ENCODE measurements around the gene DBX2.
A peak's percentile ranks its signal among the peaks of the same experiment; 100 is the strongest.
"Not testable (repeated sequence)": the region's sequence is repeated elsewhere in the genome, so short reads cannot be mapped to it uniquely, and the experiment has no call there.

Gene DBX2

DNA sequence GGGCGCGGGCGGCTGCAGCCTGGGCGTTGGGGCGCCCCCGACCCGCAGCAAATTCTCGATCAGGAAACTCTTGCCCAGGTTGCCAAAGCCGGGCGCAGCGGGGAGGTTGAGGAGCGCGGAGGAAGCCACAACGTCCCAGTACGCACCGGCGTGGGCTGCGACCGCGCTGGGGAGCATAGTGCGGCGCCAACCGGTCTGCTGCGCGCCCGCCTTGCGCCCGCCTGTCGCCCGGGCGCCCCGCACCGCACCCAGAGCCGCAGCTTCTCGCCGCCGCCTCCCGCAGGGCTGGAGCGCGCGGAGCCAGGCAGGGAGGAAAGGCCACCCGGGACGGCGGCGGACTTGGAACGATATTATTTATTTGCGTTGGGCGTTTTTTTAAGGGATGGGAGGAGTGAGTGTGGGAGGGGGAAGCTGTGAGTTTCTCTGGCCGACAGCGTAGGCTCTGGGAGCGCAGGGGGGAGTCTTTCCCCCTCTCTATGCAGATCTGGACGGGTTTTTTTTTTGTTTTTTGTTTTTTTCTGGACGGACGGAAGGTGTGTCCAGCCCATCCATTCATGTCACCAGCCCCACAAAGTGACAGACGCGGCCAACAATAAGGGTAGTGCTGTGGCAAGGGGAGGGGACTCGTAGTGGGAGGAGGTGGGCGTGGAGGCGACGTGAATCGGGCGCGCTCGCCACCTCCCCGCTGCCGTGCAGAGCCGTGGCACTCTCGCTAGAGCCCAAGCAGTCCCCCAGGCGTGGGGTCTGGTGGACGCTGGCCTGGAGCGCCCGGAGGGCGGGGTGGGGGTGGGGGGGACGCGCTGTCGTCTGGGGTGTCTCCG, at the start of gene DBX2:
TSS of gene DBX2 (minus strand) at position 349 of the 821 bp plus-strand sequence. CDS start at position 177, 172 bp downstream.
- Histone ChIP-seq H3K4me1 (ENCODE audit: insufficient read depth, low read length) (peaks cover 5% of the 10 kb centered on the region), H2AFZ (ENCODE audit: low read depth, low read length) (peak within 1 kb of the TSS; percentile 76), H3K27me3 (ENCODE audit: insufficient read depth, low read length) (peaks cover 60% of the 10 kb centered on the region), H3K9me3 (ENCODE audit: low read length) (peaks cover 6% of the 10 kb centered on the region), H3K4me3 (ENCODE audit: low read length) (peak within 1 kb of the TSS; percentile 36), H3K36me3 (ENCODE audit: insufficient read depth, low read length) (no peaks in the 10 kb centered on the region)

DNA sequence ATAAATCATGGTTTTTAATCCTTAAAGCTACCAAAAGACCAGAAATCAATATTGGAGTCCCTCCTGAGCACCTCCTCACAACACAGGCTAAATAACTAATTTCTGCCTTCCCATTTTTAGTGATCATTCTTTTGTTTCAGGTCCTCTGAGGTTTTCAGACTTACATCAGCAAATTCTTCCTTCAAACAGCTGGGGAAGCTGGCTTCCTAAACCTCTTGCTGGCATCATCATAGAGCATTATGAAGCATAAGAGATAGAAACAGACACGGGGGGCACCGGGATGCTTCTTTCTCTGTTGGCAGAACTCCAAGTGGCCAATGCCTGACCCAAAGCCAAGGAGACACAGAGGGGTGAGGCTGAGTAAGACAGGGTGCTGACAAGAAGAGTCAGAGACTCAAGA, 47.9 kb upstream of the DBX2 start:
- H3K9me3 ChIP-seq (ENCODE audit: low read length), result no peaks in the 10 kb centered on the region
- no peaks in the 10 kb centered on the region for H3K36me3 ChIP-seq (ENCODE audit: insufficient read depth, low read length)
- H3K4me1 ChIP-seq (ENCODE audit: insufficient read depth, low read length), result peaks cover 9% of the 10 kb centered on the region
- H3K4me3 ChIP-seq (ENCODE audit: low read length), result no peak overlapping the region
- peaks cover 26% of the 10 kb centered on the region for H3K27me3 ChIP-seq (ENCODE audit: insufficient read depth, low read length)
- H2AFZ ChIP-seq (ENCODE audit: low read depth, low read length), result no peak overlapping the region

- H2AFZ ChIP-seq (ENCODE audit: low read depth, low read length); H3K36me3 ChIP-seq (ENCODE audit: insufficient read depth, low read length); H3K9me3 ChIP-seq (ENCODE audit: low read length); H3K4me3 ChIP-seq (ENCODE audit: low read length); H3K4me1 ChIP-seq (ENCODE audit: insufficient read depth, low read length): not testable (repeated sequence)
- peaks cover 24% of the 10 kb centered on the region for H3K27me3 ChIP-seq (ENCODE audit: insufficient read depth, low read length)
Observed at GRCh38 chr12:45095417-45095816, 44.5 kb upstream of the DBX2 start.

DNA sequence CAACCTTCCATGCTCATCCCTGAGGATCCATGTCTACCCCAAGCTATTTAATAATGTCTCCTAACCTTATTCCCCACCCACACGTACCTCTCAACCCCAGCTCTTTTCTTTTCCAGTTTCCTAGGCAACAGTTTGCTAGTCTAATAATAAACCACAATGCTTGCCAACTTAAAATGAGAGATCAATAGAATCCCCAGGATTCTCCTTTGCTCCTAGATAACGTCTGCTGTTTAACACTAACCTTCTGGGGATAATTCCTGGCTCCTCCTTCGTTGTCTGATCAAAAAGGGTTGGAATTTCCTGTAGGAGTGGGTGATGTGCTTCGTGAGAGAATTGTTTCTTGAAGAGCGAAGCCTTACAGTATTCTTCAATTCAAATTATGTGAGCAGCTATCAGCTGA, 42.2 kb upstream of the DBX2 start:
- Histone ChIP-seq H2AFZ (ENCODE audit: low read depth, low read length) (no peak overlapping the region), H3K4me1 (ENCODE audit: insufficient read depth, low read length) (peaks cover 17% of the 10 kb centered on the region), H3K4me3 (ENCODE audit: low read length) (no peak overlapping the region), H3K36me3 (ENCODE audit: insufficient read depth, low read length) (no peaks in the 10 kb centered on the region), H3K9me3 (ENCODE audit: low read length) (no peaks in the 10 kb centered on the region), H3K27me3 (ENCODE audit: insufficient read depth, low read length) (peaks cover 8% of the 10 kb centered on the region)

DNA sequence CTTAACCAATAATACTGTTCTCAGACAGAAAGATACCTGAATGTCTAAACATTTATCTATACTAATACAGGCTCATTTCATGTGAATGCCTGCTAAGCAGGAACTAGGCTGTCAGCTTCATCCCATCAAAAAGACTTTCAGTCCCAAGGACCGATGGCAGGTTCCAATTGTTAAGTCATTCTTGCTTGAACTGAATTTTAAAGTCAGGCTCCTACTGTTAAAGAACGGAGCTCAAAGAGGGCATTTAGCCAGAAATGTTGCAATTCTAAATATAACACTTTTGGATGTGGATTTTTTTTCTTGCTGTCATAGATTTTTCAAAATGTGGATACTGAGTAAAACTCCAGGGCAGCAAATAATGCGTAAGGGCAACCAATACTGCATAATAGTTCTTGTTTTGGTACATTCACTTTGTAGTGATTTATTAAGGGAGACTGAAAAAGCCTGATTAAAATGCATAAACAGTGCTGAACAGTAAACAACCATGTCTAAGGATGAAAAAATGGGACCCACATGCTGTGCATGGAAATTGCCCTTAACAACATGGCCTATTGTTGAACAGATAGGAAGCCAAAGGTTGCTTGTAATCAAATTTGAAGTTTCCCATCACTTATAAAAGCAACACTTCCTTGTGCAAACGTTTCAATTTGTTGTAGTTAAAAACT, 38.6 kb upstream of the DBX2 start:
- Histone ChIP-seq H3K4me1 (ENCODE audit: insufficient read depth, low read length) (peaks cover 17% of the 10 kb centered on the region), H3K36me3 (ENCODE audit: insufficient read depth, low read length) (no peaks in the 10 kb centered on the region), H3K9me3 (ENCODE audit: low read length) (no peaks in the 10 kb centered on the region), H3K4me3 (ENCODE audit: low read length) (no peak overlapping the region), H3K27me3 (ENCODE audit: insufficient read depth, low read length) (peaks cover 4% of the 10 kb centered on the region), H2AFZ (ENCODE audit: low read depth, low read length) (no peak overlapping the region)

GRCh38 chr12:45088608-45089007, 37.7 kb upstream of the DBX2 start:
- peaks cover 17% of the 10 kb centered on the region for H3K4me1 ChIP-seq (ENCODE audit: insufficient read depth, low read length)
- no peaks in the 10 kb centered on the region for H3K9me3 ChIP-seq (ENCODE audit: low read length)
- no peak overlapping the region for H2AFZ ChIP-seq (ENCODE audit: low read depth, low read length)
- H3K36me3 ChIP-seq (ENCODE audit: insufficient read depth, low read length), result no peaks in the 10 kb centered on the region
- no peak overlapping the region for H3K4me3 ChIP-seq (ENCODE audit: low read length)
- peaks cover 4% of the 10 kb centered on the region for H3K27me3 ChIP-seq (ENCODE audit: insufficient read depth, low read length)

- H3K4me3 ChIP-seq (ENCODE audit: low read length); H3K4me1 ChIP-seq (ENCODE audit: insufficient read depth, low read length); H3K36me3 ChIP-seq (ENCODE audit: insufficient read depth, low read length); H3K9me3 ChIP-seq (ENCODE audit: low read length); H2AFZ ChIP-seq (ENCODE audit: low read depth, low read length); H3K27me3 ChIP-seq (ENCODE audit: insufficient read depth, low read length): not testable (repeated sequence)
Observed at GRCh38 chr12:45084248-45084647, 33.3 kb upstream of the DBX2 start.

GRCh38 chr12:45077251-45077650, 26.4 kb upstream of the DBX2 start:
- H3K27me3 ChIP-seq (ENCODE audit: insufficient read depth, low read length), result peaks cover 1% of the 10 kb centered on the region
- H3K9me3 ChIP-seq (ENCODE audit: low read length), result no peaks in the 10 kb centered on the region
- no peak overlapping the region for H2AFZ ChIP-seq (ENCODE audit: low read depth, low read length)
- no peaks in the 10 kb centered on the region for H3K4me1 ChIP-seq (ENCODE audit: insufficient read depth, low read length)
- no peaks in the 10 kb centered on the region for H3K36me3 ChIP-seq (ENCODE audit: insufficient read depth, low read length)
- no peak overlapping the region for H3K4me3 ChIP-seq (ENCODE audit: low read length)

GRCh38 chr12:45076417-45077026, 25.6 kb upstream of the DBX2 start:
- Histone ChIP-seq H3K4me1 (ENCODE audit: insufficient read depth, low read length) (no peaks in the 10 kb centered on the region), H2AFZ (ENCODE audit: low read depth, low read length) (no peak overlapping the region), H3K9me3 (ENCODE audit: low read length) (no peaks in the 10 kb centered on the region), H3K27me3 (ENCODE audit: insufficient read depth, low read length) (peaks cover 2% of the 10 kb centered on the region), H3K4me3 (ENCODE audit: low read length) (no peak overlapping the region), H3K36me3 (ENCODE audit: insufficient read depth, low read length) (no peaks in the 10 kb centered on the region)

GRCh38 chr12:45075587-45076282, 24.8 kb upstream of the DBX2 start:
- Histone ChIP-seq H2AFZ (ENCODE audit: low read depth, low read length) (no peak overlapping the region), H3K4me1 (ENCODE audit: insufficient read depth, low read length) (no peaks in the 10 kb centered on the region), H3K9me3 (ENCODE audit: low read length) (no peaks in the 10 kb centered on the region), H3K4me3 (ENCODE audit: low read length) (no peak overlapping the region), H3K36me3 (ENCODE audit: insufficient read depth, low read length) (no peaks in the 10 kb centered on the region), H3K27me3 (ENCODE audit: insufficient read depth, low read length) (peaks cover 2% of the 10 kb centered on the region)

DNA sequence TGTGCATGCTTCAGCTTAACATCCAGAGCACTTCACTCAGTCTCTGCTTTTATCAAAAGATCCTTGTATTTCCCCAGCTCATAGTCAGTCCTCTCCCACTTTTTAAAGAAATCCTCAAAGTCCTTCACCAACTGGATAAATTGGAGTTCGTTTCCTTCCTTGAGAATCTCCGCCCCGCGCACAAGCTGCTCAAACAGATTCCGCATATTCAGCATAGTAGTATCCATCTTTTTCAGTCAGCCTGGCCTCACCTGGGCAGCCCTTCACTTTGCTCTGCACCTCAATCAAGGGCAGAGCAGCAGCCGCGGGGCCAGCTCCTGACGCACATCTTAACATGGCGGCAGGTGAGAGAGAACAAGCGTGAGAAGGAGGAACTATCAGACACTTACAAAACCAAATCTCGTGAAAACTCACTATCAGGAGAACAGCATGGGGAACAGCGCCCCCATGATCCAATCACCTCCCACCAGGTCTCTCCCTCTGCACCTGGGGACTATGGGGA, 14.3 kb upstream of the DBX2 start:
- Histone ChIP-seq H3K4me1 (ENCODE audit: insufficient read depth, low read length) (no peaks in the 10 kb centered on the region), H3K9me3 (ENCODE audit: low read length) (peaks cover 2% of the 10 kb centered on the region), H3K4me3 (ENCODE audit: low read length) (no peak overlapping the region), H2AFZ (ENCODE audit: low read depth, low read length) (no peak overlapping the region), H3K36me3 (ENCODE audit: insufficient read depth, low read length) (no peaks in the 10 kb centered on the region), H3K27me3 (ENCODE audit: insufficient read depth, low read length) (peaks cover 8% of the 10 kb centered on the region)

DNA sequence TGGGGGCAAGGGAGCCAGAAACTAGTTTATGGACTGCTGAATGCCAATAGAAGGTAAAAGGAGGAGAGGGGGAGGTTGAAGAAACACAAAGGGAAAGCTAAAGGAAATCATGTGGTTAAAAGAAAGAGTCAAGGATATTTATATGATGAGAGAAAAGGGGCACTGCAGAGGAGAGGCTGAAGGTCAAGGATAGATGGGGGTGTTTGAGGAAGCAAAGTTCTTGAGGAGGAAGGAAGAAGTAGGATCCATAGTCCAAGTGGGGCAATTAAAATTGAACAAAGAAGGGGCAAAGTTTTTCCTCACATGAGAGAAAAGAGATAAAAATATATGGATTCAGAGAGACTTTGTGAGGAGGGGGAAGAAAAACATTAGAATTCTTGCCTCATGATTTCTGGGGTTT, 10.1 kb upstream of the DBX2 start:
- Histone ChIP-seq H3K4me1 (ENCODE audit: insufficient read depth, low read length) (no peaks in the 10 kb centered on the region), H3K27me3 (ENCODE audit: insufficient read depth, low read length) (peaks cover 17% of the 10 kb centered on the region), H3K36me3 (ENCODE audit: insufficient read depth, low read length) (no peaks in the 10 kb centered on the region), H3K9me3 (ENCODE audit: low read length) (peaks cover 2% of the 10 kb centered on the region), H3K4me3 (ENCODE audit: low read length) (no peak overlapping the region), H2AFZ (ENCODE audit: low read depth, low read length) (no peak overlapping the region)

Data from neuron (in vitro differentiated cells).